CMK (cell line): ENCODE measurements around the gene BAZ2B.
A peak's percentile ranks its signal among the peaks of the same experiment; 100 is the strongest.

Experiments used
- DNase-seq: peaks from one replicate; pipeline ENCODE4 v3.0.0-alpha.2; 2010; ENCODE audit warnings: low read depth

Gene BAZ2B

GRCh38 chr2:159317392-159318088, 298.8 kb downstream of the BAZ2B start:
- DNase-seq, result no peak

- DNase-seq, result no peak
These were observed 308.4 kb downstream of the BAZ2B start for GRCh38 chr2:159307942-159308341.

- no peak for DNase-seq
These were observed 315.8 kb downstream of the BAZ2B start for GRCh38 chr2:159300586-159300985.

- DNase-seq, result no peak
These were observed 317.4 kb downstream of the BAZ2B start for GRCh38 chr2:159298967-159299366.

GRCh38 chr2:159297042-159297707, 319.2 kb downstream of the BAZ2B start:
- no peak for DNase-seq

GRCh38 chr2:159292157-159292556, 324.2 kb downstream of the BAZ2B start:
- peak; percentile 9 for DNase-seq

- peak; percentile 12 for DNase-seq
These were observed 325.9 kb downstream of the BAZ2B start for GRCh38 chr2:159290289-159290907.

- DNase-seq, result no peak
These were observed 328.6 kb downstream of the BAZ2B start for GRCh38 chr2:159287733-159288132.

- peak; percentile 85 for DNase-seq
These were observed 329.5 kb downstream of the BAZ2B start for GRCh38 chr2:159286709-159287441.

GRCh38 chr2:159285929-159286708, 330.2 kb downstream of the BAZ2B start, which contains the start of gene WDSUB1:
Gene WDSUB1 (minus strand): TSS chr2:159286703. CDS start chr2:159283069, 3,634 bp downstream.
- no peak for DNase-seq

- DNase-seq, result no peak
These were observed 330.9 kb downstream of the BAZ2B start for GRCh38 chr2:159285433-159285832.

- DNase-seq, result no peak
These were observed 332.8 kb downstream of the BAZ2B start for GRCh38 chr2:159283529-159283928.

GRCh38 chr2:159281002-159281401, 335.3 kb downstream of the BAZ2B start:
- no peak for DNase-seq

- DNase-seq, result no peak
These were observed 336.6 kb downstream of the BAZ2B start for GRCh38 chr2:159279700-159280099.

- DNase-seq, result no peak
These were observed 341.2 kb downstream of the BAZ2B start for GRCh38 chr2:159275111-159275510.

- DNase-seq, result no peak
These were observed 344.2 kb downstream of the BAZ2B start for GRCh38 chr2:159272156-159272555.

GRCh38 chr2:159270744-159271379, 345.5 kb downstream of the BAZ2B start:
- DNase-seq, result no peak
